Inflammatory macrophage (primary cell): ENCODE results near the gene UTP18.

Source experiments
- DNase-seq, 2 donors: peaks; one replicate each; pipeline ENCODE4 v3.0.0-alpha.2; 2020 to 2022

UTP18 gene

DNA sequence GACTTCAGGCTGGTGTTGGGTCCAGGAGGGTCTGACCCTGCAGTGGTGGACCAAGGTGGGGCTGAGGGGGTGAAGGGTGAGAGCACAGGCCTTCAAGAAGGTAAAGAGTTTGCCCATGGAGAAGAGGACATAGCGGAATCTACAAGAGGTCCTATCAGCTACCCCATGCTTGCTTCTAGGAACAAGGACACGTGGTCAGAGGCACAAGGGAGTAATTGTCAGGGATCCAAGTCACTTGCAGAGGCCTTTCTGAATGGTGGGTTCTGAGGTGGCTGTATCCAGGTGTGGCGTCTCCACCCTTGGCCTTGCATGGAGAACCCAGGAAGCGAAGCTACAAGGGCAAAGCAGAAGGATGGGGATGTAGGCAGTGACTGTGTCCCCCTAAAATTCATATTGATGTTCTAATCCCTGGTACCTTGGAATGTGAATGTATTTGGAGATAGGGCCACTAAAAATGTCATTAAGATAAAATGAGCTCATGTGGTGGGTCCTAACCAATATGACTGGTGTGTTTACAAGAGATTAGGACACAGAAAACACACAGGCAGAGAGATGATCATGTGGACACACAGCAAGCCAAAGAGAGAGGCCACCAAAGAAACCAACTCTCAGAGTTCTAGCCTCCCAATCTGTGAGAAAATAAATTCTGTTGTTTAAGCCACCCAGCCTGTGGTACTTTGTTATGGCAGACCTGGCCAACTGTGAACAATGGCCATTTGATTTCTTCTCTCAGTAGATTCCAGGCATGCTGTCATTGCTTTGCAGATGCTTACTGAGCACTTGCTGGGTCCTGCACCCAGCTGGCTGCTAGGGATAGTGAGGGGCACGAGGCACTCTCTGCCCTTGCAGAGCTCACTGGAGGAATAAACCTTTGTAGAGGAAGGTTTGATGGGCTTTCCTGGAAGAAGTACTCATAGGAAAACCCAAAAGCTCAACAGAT lies 75.8 kb downstream of the UTP18 start:
- DNase-seq, result no peak

DNA sequence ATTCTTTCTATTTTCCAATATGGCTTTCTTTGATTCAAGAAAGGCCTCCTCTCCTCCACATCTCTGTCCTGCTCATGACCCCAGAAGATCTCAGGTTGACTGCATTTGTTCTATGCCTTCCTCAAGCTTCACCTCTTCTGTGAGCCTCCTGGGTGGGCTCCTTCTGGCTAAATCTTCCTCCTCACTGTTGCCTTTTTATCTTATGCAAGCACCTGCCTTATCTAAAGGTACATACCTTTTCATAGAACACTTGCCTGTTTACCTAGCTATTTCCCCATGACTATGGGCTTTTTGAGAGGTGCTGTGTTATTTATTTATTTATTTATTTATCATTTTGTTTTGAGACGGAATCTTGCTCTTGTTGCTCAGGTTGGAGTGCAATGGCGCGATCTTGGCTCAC lies 81.1 kb downstream of the UTP18 start:
- DNase-seq, result no peak

DNA sequence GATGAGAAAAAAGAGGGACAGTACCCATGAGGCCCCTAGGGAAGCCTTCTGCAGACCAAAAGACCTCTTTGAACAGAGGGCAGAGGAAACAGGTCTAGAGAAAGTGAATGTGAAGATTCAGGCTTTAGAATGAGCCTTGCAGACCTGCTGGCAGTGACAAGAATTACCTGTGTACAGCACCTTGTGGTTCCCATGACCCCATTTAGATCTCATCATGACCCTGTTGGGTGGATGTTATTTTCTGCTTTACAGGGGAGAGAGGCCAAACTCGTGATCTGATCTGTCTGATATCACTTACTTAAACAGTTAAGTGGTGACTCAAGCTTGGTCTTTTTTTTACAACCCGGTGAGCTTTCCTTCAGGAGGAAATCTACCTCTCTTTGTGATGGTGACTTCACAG lies 81.9 kb downstream of the UTP18 start:
- no peak for DNase-seq

DNA sequence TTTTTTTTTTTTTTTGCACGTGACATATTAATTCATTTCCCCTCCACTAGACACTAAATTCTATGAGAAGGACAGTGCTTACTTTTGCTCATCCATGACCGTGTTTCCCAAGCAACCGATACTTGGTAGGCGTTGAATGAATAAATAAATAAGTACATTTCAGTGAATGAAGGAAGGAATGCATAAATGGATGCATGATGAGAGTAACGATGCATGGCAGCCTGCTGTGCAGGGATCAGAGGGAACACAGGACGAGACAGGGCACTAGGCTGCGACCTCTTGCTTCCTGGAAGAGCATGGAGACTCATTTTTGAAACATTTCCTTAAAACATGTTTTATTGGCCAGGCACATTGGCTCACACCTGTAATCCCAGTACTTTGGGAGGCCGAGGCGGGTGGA lies 84.2 kb downstream of the UTP18 start:
- no peak for DNase-seq

DNA sequence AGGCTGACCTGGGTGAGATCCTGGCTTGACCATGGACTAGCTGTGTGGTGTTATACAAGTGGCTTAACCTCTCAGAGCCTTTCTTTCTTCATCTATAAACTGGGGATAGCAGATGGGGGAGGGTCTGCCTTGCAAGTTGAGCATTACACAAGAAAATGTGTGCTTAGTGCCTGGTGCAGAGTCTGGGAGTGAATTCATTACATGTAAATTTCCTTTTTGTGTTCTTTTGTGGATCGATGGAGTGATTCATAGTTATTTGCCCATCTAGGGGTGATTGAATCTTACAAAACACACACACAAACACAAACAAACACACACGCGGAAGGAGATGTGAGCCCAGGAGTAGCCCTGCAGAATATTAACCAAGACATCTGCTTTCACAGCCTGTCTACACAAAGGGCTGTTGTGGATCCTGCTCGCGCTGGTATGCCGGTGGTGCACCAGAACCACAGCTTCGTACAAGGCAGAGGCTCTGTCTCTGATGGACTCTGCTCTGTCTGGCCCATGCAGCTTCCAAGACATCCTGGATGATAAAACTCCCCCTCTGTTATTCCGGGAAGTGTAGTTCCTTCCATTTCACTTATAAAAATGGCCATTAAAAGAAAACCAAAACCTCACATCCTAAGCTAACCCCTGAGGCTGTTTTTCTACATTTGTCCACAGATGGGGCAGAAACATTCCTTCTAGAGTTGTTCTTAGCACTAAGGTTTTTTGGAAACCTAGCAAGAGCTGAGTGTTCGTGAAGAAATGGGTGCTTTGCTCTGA lies 86.1 kb downstream of the UTP18 start:
- DNase-seq, result no peak
